Measurements from ENCODE around the gene WDR12.

- no peak for TF ChIP-seq CTCF (IDR thresholded peaks at IDR 0.05)
- TF ChIP-seq REST (IDR thresholded peaks at IDR 0.05; ENCODE audit: low read depth, low read length) = no peak
- TF ChIP-seq, protein P1, sequence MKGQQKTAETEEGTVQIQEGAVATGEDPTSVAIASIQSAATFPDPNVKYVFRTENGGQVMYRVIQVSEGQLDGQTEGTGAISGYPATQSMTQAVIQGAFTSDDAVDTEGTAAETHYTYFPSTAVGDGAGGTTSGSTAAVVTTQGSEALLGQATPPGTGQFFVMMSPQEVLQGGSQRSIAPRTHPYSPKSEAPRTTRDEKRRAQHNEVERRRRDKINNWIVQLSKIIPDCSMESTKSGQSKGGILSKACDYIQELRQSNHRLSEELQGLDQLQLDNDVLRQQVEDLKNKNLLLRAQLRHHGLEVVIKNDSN (IDR thresholded peaks at IDR 0.05; ENCODE audit: borderline replicate concordance, low read depth) = no peak
- TF ChIP-seq MXI1 (IDR thresholded peaks at IDR 0.05; ENCODE audit: low read depth, low read length) = no peak
- TF ChIP-seq POLR2AphosphoS5 (IDR thresholded peaks at IDR 0.05; ENCODE audit: low read depth, low read length) = no peak
- TF ChIP-seq SMC3 (IDR thresholded peaks at IDR 0.05; ENCODE audit: low read depth, low read length) = no peak
- no peak for TF ChIP-seq RCOR1 (IDR thresholded peaks at IDR 0.05; ENCODE audit: low read length)
- no peak for TF ChIP-seq CHD2 (IDR thresholded peaks at IDR 0.05; ENCODE audit: low read length, partially characterized antibody)
- TF ChIP-seq RXRA (IDR thresholded peaks at IDR 0.05; ENCODE audit: borderline replicate concordance, low read depth) = no peak
- TF ChIP-seq MAX (IDR thresholded peaks at IDR 0.05; ENCODE audit: low read depth) = no peak
- no peak for TF ChIP-seq GATA2 (CRISPR knock-in tag; IDR thresholded peaks at IDR 0.05)
- no peak for TF ChIP-seq FOSL2 (IDR thresholded peaks at IDR 0.05; ENCODE audit: borderline replicate concordance, low read depth)
- TF ChIP-seq EP300 (IDR thresholded peaks at IDR 0.05; ENCODE audit: borderline replicate concordance in 1 of 2, low read depth in 1 of 2, low read length in 1 of 2) = no peak
Observed at GRCh38 chr2:202918860-202919259, 7.4 kb upstream of the WDR12 start.
